ENCODE data around the gene SH2D2A.

DNA sequence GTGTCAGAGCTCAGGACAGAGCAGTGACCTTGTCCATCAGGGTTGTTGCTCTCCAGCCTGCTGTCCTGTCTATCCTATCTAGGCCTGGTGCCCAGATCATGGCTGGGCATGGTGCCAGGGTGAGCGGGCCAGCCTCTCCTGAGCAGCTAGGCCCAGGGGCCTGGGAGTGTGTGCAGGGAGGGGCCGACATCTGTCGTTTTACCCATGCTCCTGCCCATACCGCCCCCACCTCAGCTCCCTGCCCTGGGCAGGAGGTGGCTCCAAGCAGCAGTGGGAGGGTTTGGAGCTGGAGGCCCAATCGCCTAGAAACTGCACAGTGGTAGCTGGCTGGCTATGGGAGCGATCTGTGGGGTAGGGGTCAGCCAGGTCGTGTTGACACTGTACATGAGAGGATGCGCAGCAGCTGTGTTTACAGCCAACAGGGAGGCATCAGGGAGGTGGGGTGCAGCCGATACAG, 35.8 kb upstream of the SH2D2A start:
- TF ChIP-seq, protein P1, sequence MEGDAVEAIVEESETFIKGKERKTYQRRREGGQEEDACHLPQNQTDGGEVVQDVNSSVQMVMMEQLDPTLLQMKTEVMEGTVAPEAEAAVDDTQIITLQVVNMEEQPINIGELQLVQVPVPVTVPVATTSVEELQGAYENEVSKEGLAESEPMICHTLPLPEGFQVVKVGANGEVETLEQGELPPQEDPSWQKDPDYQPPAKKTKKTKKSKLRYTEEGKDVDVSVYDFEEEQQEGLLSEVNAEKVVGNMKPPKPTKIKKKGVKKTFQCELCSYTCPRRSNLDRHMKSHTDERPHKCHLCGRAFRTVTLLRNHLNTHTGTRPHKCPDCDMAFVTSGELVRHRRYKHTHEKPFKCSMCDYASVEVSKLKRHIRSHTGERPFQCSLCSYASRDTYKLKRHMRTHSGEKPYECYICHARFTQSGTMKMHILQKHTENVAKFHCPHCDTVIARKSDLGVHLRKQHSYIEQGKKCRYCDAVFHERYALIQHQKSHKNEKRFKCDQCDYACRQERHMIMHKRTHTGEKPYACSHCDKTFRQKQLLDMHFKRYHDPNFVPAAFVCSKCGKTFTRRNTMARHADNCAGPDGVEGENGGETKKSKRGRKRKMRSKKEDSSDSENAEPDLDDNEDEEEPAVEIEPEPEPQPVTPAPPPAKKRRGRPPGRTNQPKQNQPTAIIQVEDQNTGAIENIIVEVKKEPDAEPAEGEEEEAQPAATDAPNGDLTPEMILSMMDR (IDR thresholded peaks at IDR 0.05; ENCODE audit: insufficient read depth, low read length) = no peak
- no peak for TF ChIP-seq GABPA (IDR thresholded peaks at IDR 0.05; ENCODE audit: low read depth)
